WTC11 (cell line): Measurements from ENCODE around the gene UBQLN1. TPM values are rescaled to one million over a fixed set of nuclear protein-coding genes. Genes with fewer than 3 reads are reported as not detected.

Experiments
- ATAC-seq: fragments of 200-7000 bp; cut with Tn5 transposase; 2 replicates; pipeline ENCODE4 v1.10.0; 2021; ENCODE audit warnings: mild to moderate bottlenecking, moderate library complexity
- CTCF ChIA-PET: fragments of 300-600 bp; sonication (Branson Sonifier 250); formaldehyde crosslinking; loops from one replicate; lab custom pipeline; 2021; ENCODE audit warnings: antibody characterized with exemption; lab: Charles Lee
- POLR2A ChIA-PET: fragments of 350-600 bp; sonication (Branson Sonifier 250); formaldehyde crosslinking; loops from one replicate; lab custom pipeline; 2021; ENCODE audit warnings: antibody characterized with exemption; lab: Charles Lee
- DNase-seq: peaks from one replicate; pipeline ENCODE4 v3.0.0; 2021; ENCODE audit warnings: low spot score
- H3K27ac Mint-ChIP-seq: 2 replicates; pipeline ENCODE4 v1.8.0; 2021; ENCODE audit warnings: mixed read lengths
- H3K27me3 Mint-ChIP-seq: 2 replicates; pipeline ENCODE4 v1.8.0; 2021; ENCODE audit warnings: low read depth, mild to moderate bottlenecking, moderate library complexity, mixed read lengths
- H3K36me3 Mint-ChIP-seq: 2 replicates; pipeline ENCODE4 v1.8.0; 2021; ENCODE audit warnings: mixed read lengths
- H3K4me1 Mint-ChIP-seq: 2 replicates; pipeline ENCODE4 v1.8.0; 2022; ENCODE audit warnings: mixed read lengths
- H3K4me3 Mint-ChIP-seq: 2 replicates; pipeline ENCODE4 v1.8.0; 2021; ENCODE audit warnings: mild to moderate bottlenecking, moderate library complexity, mixed read lengths
- H3K9me3 Mint-ChIP-seq: 2 replicates; pipeline ENCODE4 v1.8.0; 2021; ENCODE audit warnings: mixed read lengths
- ATF1 ChIP-seq: sonication (generic); formaldehyde crosslinking; IDR thresholded peaks from 2 replicates; pipeline ENCODE4 v1.8.1; 2023; ENCODE audit warnings: mild to moderate bottlenecking, moderate library complexity, missing genetic modification reagents
- ATF3 ChIP-seq: sonication (generic); formaldehyde crosslinking; conservative IDR thresholded peaks from 2 replicates; pipeline ENCODE4 v1.8.1; 2022; ENCODE audit warnings: mild to moderate bottlenecking, missing genetic modification reagents
- HMGXB4 ChIP-seq: sonication (generic); formaldehyde crosslinking; IDR thresholded peaks from 2 replicates; pipeline ENCODE4 v1.8.1; 2023; ENCODE audit warnings: mild to moderate bottlenecking, moderate library complexity, missing genetic modification reagents
- IRF2 ChIP-seq: sonication (generic); formaldehyde crosslinking; IDR thresholded peaks from 2 replicates; pipeline ENCODE4 v1.8.0; 2022; ENCODE audit warnings: low read depth, missing genetic modification reagents, borderline replicate concordance
- NR1H2 ChIP-seq: sonication (generic); formaldehyde crosslinking; IDR thresholded peaks from 2 replicates; pipeline ENCODE4 v1.9.0; 2021; ENCODE audit warnings: mild to moderate bottlenecking, moderate library complexity, missing genetic modification reagents
- SMAD3 ChIP-seq: sonication (generic); formaldehyde crosslinking; IDR thresholded peaks from 2 replicates; pipeline ENCODE4 v1.8.0; 2022; ENCODE audit warnings: missing genetic modification reagents, mild to moderate bottlenecking, borderline replicate concordance
- SOX15 ChIP-seq: fragments of 250-450 bp; sonication (Bioruptor Pico); IDR thresholded peaks from 2 replicates; pipeline ENCODE4 v1.9.0; 2021; ENCODE audit warnings: mild to moderate bottlenecking
- TCF7 ChIP-seq: sonication (generic); formaldehyde crosslinking; IDR thresholded peaks from 2 replicates; pipeline ENCODE4 v1.8.0; 2022; ENCODE audit warnings: mild to moderate bottlenecking, low read depth, missing genetic modification reagents, moderate library complexity
- ZNF138 ChIP-seq: sonication (generic); formaldehyde crosslinking; conservative IDR thresholded peaks from 2 replicates; pipeline ENCODE4 v1.8.1; 2022; ENCODE audit warnings: mild to moderate bottlenecking, moderate library complexity, missing genetic modification reagents
- total RNA-seq: library from RNA; stranded (reverse); gene quantifications from 3 replicates; pipeline ENCODE4 v1.2.3, GENCODE V29; 2021
- TF ChIP-seq, protein P1 (sequence below): sonication (generic); formaldehyde crosslinking; IDR thresholded peaks from 2 replicates; pipeline ENCODE4 v1.8.1; 2023; ENCODE audit warnings: mild to moderate bottlenecking, missing genetic modification reagents
- TF ChIP-seq, protein P2 (sequence below): fragments of 250-450 bp; sonication (Bioruptor Pico); IDR thresholded peaks from 2 replicates; pipeline ENCODE4 v2.1.2; 2022; ENCODE audit warnings: mild to moderate bottlenecking, moderate library complexity
- TF ChIP-seq, protein P3 (sequence below): sonication (generic); formaldehyde crosslinking; IDR thresholded peaks from 2 replicates; pipeline ENCODE4 v1.8.1; 2023; ENCODE audit warnings: mild to moderate bottlenecking, missing genetic modification reagents, moderate library complexity
- TF ChIP-seq, protein P4 (sequence below): sonication (generic); formaldehyde crosslinking; IDR thresholded peaks from 2 replicates; pipeline ENCODE4 v1.8.1; 2022; ENCODE audit warnings: low read depth, missing genetic modification reagents, borderline replicate concordance
- TF ChIP-seq, protein P5 (sequence below): sonication (generic); formaldehyde crosslinking; IDR thresholded peaks from 2 replicates; pipeline ENCODE4 v1.8.1; 2023; ENCODE audit warnings: mild to moderate bottlenecking, missing genetic modification reagents, borderline replicate concordance

The UBQLN1 gene
- total RNA-seq, 1 experiment from 2014 or later: 110 TPM

GRCh38 chr9:83715221-83715620 is 7.5 kb upstream of the UBQLN1 start:
- ChIA-PET CTCF (no interaction called here), POLR2A (no interaction called here)
- no peak overlapping the region for H3K27ac Mint-ChIP-seq

More at GRCh38 chr9:83715221-83715620, 7.5 kb upstream of the UBQLN1 start:
- Mint-ChIP-seq H3K4me1 (no peaks in the 10 kb centered on the region), H3K36me3 (peaks cover 4% of the 10 kb centered on the region; the same call in 1 of the 2 replicates), H3K27me3 (peaks cover 5% of the 10 kb centered on the region), H3K9me3 (peaks cover 24% of the 10 kb centered on the region), H3K4me3 (no peak overlapping the region)
- no peak for DNase-seq
- ATAC-seq: no peak
- no peak for TF ChIP-seq ZNF138
- TF ChIP-seq SMAD3 (CRISPR knock-in tag): no peak
- TF ChIP-seq ATF3 (CRISPR knock-in tag): no peak
- TF ChIP-seq, protein P1, sequence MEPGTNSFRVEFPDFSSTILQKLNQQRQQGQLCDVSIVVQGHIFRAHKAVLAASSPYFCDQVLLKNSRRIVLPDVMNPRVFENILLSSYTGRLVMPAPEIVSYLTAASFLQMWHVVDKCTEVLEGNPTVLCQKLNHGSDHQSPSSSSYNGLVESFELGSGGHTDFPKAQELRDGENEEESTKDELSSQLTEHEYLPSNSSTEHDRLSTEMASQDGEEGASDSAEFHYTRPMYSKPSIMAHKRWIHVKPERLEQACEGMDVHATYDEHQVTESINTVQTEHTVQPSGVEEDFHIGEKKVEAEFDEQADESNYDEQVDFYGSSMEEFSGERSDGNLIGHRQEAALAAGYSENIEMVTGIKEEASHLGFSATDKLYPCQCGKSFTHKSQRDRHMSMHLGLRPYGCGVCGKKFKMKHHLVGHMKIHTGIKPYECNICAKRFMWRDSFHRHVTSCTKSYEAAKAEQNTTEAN: no peak
- TF ChIP-seq, protein P2, sequence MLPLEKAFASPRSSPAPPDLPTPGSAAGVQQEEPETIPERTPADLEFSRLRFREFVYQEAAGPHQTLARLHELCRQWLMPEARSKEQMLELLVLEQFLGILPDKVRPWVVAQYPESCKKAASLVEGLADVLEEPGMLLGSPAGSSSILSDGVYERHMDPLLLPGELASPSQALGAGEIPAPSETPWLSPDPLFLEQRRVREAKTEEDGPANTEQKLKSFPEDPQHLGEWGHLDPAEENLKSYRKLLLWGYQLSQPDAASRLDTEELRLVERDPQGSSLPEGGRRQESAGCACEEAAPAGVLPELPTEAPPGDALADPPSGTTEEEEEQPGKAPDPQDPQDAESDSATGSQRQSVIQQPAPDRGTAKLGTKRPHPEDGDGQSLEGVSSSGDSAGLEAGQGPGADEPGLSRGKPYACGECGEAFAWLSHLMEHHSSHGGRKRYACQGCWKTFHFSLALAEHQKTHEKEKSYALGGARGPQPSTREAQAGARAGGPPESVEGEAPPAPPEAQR (CRISPR knock-in tag): no peak
- TF ChIP-seq, protein P3, sequence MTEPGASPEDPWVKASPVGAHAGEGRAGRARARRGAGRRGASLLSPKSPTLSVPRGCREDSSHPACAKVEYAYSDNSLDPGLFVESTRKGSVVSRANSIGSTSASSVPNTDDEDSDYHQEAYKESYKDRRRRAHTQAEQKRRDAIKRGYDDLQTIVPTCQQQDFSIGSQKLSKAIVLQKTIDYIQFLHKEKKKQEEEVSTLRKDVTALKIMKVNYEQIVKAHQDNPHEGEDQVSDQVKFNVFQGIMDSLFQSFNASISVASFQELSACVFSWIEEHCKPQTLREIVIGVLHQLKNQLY (CRISPR knock-in tag): no peak
- TF ChIP-seq, protein P4, sequence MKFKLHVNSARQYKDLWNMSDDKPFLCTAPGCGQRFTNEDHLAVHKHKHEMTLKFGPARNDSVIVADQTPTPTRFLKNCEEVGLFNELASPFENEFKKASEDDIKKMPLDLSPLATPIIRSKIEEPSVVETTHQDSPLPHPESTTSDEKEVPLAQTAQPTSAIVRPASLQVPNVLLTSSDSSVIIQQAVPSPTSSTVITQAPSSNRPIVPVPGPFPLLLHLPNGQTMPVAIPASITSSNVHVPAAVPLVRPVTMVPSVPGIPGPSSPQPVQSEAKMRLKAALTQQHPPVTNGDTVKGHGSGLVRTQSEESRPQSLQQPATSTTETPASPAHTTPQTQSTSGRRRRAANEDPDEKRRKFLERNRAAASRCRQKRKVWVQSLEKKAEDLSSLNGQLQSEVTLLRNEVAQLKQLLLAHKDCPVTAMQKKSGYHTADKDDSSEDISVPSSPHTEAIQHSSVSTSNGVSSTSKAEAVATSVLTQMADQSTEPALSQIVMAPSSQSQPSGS: no peak
- TF ChIP-seq HMGXB4 (CRISPR knock-in tag): no peak
- TF ChIP-seq TCF7: no peak
- no peak for TF ChIP-seq IRF2 (CRISPR knock-in tag)
- no peak for TF ChIP-seq SOX15 (CRISPR knock-in tag)
- TF ChIP-seq NR1H2: no peak
- TF ChIP-seq ATF1 (CRISPR knock-in tag): no peak
- TF ChIP-seq, protein P5, sequence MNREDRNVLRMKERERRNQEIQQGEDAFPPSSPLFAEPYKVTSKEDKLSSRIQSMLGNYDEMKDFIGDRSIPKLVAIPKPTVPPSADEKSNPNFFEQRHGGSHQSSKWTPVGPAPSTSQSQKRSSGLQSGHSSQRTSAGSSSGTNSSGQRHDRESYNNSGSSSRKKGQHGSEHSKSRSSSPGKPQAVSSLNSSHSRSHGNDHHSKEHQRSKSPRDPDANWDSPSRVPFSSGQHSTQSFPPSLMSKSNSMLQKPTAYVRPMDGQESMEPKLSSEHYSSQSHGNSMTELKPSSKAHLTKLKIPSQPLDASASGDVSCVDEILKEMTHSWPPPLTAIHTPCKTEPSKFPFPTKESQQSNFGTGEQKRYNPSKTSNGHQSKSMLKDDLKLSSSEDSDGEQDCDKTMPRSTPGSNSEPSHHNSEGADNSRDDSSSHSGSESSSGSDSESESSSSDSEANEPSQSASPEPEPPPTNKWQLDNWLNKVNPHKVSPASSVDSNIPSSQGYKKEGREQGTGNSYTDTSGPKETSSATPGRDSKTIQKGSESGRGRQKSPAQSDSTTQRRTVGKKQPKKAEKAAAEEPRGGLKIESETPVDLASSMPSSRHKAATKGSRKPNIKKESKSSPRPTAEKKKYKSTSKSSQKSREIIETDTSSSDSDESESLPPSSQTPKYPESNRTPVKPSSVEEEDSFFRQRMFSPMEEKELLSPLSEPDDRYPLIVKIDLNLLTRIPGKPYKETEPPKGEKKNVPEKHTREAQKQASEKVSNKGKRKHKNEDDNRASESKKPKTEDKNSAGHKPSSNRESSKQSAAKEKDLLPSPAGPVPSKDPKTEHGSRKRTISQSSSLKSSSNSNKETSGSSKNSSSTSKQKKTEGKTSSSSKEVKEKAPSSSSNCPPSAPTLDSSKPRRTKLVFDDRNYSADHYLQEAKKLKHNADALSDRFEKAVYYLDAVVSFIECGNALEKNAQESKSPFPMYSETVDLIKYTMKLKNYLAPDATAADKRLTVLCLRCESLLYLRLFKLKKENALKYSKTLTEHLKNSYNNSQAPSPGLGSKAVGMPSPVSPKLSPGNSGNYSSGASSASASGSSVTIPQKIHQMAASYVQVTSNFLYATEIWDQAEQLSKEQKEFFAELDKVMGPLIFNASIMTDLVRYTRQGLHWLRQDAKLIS: no peak
